HT1080 (cell line): ENCODE data around the gene ECHDC1. TPM values are rescaled to one million over a fixed set of nuclear protein-coding genes. Genes with fewer than 3 reads are reported as not detected.
"Not testable (repeated sequence)": the region's sequence is repeated elsewhere in the genome, so short reads cannot be mapped to it uniquely, and the experiment has no call there.

Experiments
- DNase-seq: peaks from one replicate; pipeline ENCODE4 v3.0.0-alpha.2; 2015; ENCODE audit warnings: low read depth
- total RNA-seq: library from RNA; depleted of rRNA; stranded (reverse); fragments of >200 nt; shearing (Covaris generic); gene quantifications from 2 replicates; pipeline ENCODE4 v1.2.3, GENCODE V29; 2014

The ECHDC1 gene
- total RNA-seq, 1 experiment from 2014 or later = 53.1 TPM

GRCh38 chr6:127342296-127342945 lies 988 bp downstream of the ECHDC1 start:
- peak; percentile 32 for DNase-seq

GRCh38 chr6:127341471-127342202 lies 1.8 kb downstream of the ECHDC1 start:
- no peak for DNase-seq

- DNase-seq = no peak
These were observed 3.2 kb downstream of the ECHDC1 start for GRCh38 chr6:127340171-127340570.

GRCh38 chr6:127338936-127339335 lies 4.5 kb downstream of the ECHDC1 start:
- no peak for DNase-seq

DNA sequence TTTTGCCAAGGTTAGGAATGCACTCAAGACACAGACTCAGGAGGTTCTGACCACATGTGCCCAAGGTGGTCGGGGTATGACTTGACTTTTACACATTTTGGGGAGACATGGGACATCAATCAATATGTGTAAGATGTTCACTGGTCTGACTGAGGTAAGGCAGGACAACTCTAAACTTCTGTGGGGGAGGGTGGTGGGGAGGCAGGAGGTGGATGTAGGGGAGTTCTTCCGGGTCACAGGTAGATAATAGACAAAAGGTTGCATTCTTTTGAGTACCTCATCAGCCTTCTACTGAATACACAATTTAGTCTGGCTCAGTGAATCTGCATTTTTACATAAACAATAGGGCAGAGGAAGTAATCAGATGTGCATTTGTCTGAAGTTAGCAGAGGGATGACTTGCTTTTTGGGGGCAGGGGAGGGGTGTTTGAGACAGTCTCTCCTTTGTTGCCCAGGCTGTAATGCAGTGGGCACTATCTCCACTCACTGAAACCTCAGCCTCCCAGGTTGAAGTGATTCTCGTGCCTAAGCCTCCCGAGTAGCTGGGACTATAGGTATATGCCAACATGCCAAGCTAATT lies 10.9 kb downstream of the ECHDC1 start:
- DNase-seq = peak; percentile 13

- DNase-seq = not testable (repeated sequence)
These were observed 12.2 kb downstream of the ECHDC1 start for GRCh38 chr6:127331256-127331655.

DNA sequence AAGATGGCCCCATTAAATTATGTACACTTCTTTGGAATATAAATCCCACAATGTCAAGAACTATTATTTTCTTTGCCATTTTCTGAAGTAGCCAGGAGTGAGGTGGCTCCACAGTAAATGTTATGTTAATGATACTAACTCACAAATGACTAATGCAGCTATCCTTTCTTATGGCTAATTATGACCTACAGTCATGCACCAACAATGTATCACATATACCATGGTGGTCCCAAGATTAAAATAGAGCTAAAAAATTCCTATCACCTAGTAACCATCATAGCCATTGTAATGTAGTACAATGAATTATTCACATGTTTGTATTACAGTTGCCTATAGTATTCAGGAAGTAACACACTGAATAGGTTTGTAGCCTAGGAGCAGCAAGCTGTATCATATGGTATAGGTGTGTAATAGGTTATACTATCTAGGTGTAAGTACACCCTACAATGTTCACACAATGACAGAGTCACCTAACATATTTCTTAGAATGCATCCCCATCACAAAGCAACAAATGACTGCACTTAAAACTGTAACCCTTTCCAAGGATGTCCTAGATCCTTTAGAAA lies 15.3 kb downstream of the ECHDC1 start:
- DNase-seq = peak; percentile 56

DNA sequence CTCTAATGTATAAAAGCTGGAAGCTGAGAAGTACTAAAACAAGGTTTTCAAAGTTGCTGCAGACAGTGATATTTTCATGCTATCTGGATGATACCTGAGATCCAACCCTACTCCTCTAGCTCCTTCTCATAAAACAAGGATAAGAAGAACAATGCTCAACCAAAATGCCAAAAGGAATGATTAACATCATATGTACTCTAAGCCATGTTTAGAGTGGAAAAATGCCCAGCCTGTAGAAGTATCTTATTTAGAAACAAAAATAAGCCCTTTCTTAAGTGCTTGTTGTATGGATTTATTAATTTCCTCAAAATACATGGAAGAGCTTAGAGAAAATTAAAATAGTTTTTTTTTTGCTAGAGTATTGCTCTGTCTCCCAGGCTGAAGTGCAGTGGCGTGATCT lies 23.7 kb downstream of the ECHDC1 start:
- no peak for DNase-seq

GRCh38 chr6:127317388-127318128 lies 25.9 kb downstream of the ECHDC1 start:
- DNase-seq = no peak

DNA sequence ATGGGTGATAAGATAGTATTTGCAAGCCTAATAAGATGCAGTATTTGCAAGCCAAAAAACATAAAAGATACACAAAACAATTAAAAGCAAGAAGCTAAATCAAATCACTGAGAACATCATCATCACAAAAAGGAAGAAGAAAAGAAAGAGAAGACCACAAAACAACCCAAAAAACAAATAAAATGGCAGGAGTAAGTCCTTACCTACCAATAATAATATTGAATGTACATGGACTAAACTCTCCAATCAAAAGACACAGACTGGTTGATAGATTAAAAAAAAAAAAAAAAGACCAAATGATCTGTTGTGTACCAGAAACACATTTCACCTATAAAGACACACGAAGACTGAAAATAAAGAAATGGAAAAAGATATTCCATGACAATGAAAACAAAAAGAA lies 37.7 kb downstream of the ECHDC1 start:
- no peak for DNase-seq

- no peak for DNase-seq
These were observed 39.5 kb downstream of the ECHDC1 start for GRCh38 chr6:127303917-127304316.

DNA sequence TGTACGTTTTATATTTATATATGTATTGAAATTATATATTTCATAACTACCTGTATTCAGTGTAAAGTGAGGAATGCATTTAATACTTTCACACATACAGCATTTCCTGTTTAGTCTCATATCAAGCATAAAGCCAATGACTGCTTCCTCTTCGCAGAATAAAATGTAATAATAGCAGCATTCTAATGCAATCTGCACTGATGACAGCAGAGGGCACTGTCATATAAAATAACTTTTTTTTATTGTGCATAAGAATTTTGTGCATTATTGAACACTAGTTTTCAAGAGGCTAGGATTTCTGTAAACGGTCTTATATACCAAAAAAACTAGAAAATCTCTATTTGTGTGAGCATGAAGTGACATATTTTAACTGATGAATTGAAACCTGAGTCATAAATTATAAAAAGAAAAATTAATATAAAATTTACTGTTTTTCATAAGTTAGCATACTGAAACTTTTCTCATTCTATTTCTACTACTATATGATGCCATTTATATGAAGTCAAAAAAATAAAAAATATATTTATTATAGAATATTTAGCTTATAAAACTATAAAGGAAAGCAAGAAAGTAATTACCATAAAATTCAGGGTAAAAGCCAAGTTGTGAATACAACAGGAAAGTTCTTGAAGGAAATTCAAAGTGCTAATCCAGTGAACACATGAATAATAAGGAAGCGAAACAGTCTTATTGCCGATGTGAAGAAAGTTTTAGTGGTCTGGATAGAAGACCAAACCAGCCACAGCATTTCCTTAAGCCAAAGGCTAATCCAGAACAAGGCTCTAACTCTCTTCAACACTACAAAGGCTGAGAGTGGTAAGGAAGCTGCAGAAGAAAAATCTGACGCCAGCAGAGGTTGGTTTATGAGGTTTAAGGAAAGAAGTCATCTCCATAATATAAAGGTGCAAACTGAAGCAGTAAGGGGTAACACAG lies 40.4 kb downstream of the ECHDC1 start:
- DNase-seq = peak; percentile 45

- DNase-seq = no peak
These were observed 42.2 kb downstream of the ECHDC1 start for GRCh38 chr6:127301199-127301700.

- peak; percentile 78 for DNase-seq
These were observed 43.0 kb downstream of the ECHDC1 start for GRCh38 chr6:127300411-127300810.

DNA sequence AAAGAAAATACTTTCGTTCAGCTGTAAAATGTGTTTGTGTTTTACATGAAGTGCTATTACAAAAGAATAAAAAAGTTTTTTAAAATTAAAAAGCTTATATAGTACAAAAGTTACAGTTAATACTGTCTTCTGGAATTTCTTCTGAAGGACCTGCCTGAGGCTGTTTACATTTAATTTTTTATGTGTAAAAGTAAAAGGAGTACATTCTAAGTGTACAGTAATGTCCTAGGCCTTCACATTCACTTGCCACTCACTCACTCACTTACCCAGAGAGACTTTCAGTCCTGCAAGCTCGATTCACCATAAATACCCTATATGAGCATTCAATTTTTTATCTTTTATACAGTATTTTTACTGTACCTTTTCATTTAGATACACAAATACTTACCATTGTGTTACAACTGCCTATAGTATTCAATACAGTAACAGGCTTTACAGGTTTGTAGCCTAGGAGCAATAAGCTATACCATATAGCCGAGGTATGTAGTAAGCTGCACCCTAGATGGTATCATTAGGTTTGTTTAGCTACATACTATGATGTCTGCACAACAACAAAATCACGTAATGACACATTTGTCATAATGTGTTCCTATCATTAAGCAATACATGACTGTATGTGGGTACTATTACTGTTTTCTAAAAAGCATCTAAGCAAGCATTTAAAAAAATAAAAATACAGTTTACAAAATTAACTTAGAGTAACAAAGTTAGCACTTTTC lies 43.7 kb downstream of the ECHDC1 start:
- no peak for DNase-seq

GRCh38 chr6:127298475-127298874 lies 44.9 kb downstream of the ECHDC1 start:
- no peak for DNase-seq

GRCh38 chr6:127297502-127298070 lies 45.8 kb downstream of the ECHDC1 start:
- no peak for DNase-seq

DNA sequence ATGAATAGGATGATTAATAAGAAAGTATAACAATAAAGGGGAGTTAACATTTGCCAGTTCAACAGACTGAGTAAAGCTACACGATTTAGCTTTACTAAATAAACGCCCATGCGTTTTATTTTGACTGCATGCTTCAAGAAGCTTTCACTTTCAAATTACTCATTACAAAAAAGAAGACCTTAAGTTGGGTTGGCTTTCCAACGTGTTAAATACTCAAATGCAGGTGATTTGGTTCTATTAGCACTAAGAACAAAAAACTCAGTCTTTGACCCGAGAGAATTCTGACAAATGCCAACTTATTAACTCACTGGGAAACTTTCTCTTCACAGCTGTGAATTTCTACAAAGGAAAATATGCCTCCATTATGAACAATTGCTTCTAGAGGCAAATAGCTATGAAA lies 51.9 kb downstream of the ECHDC1 start:
- DNase-seq = no peak
